ENCODE measurements around the gene ZRANB3.

The ZRANB3 gene

DNA sequence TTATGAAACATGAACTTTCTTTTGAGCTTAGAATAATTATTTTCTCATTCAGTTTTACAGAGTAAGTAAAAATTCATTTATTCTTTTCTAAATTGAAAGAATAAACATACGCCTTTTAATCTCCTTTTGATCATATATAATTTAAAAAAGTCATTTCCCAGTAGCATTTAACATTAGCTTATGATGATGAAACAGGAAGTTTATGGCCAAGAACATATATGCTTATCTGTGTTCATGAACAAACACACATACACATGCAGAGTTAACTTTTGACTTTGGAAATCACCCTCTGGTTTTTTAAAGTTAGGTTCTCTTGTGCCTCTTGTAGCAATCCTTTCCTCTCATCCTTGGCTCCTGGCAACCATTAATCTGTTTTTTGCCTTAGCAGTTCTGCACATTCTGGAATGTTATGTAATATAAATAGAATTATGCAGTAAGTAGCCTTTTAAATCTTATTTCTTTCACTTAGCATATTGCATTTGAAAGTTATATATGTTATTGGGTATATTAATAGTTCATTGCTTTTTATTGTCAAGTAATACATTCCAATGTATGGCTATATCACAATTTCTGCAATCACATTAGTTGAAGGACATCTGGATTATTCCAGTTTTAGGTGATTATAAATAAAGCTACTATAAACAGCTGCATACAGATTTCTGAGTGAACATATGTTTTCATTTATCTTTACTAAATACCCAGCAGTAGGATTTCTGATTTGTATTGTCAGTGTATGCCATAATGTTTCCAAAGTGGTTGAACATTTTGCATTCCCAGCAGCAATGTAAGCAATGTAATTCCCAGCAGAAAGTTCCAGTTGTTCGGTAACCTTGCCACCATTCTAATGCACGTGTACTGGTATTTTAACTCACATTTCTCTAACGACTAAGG, 210.3 kb downstream of the ZRANB3 start:
- Histone ChIP-seq H3K4me3 (ENCODE audit: low read depth in 1 of 2, low read length in 1 of 2) (no peak overlapping the region), H3K27me3 (no peaks in the 10 kb centered on the region), H3K9me3 (no peaks in the 10 kb centered on the region), H3K36me3 (no peaks in the 10 kb centered on the region), H3K4me1 (ENCODE audit: control insufficient read depth in 1 of 2, insufficient read depth in 1 of 2, low read depth in 1 of 2, low read length in 1 of 2) (no peaks in the 10 kb centered on the region), H3K27ac (no peak overlapping the region)
- TF ChIP-seq, protein P1, sequence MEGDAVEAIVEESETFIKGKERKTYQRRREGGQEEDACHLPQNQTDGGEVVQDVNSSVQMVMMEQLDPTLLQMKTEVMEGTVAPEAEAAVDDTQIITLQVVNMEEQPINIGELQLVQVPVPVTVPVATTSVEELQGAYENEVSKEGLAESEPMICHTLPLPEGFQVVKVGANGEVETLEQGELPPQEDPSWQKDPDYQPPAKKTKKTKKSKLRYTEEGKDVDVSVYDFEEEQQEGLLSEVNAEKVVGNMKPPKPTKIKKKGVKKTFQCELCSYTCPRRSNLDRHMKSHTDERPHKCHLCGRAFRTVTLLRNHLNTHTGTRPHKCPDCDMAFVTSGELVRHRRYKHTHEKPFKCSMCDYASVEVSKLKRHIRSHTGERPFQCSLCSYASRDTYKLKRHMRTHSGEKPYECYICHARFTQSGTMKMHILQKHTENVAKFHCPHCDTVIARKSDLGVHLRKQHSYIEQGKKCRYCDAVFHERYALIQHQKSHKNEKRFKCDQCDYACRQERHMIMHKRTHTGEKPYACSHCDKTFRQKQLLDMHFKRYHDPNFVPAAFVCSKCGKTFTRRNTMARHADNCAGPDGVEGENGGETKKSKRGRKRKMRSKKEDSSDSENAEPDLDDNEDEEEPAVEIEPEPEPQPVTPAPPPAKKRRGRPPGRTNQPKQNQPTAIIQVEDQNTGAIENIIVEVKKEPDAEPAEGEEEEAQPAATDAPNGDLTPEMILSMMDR (IDR thresholded peaks at IDR 0.05), result no peak

DNA sequence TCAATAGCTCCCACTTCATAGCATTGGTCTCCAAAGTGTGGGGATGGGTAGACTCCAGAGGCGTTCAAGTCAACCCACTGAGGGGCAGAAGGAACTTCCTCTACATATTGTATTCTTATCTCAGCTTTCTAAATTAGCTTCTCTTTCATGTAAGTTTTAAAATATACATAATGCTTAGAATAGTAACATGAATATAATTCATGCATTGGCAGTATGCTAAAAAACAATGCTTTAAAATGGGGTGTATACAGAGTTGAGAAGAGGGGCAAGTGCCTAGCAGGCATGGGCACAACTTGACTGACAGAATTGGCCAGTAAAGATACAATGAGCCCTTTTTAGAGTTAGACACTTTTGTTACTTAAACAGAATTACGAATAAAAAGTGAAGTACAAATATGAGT, 212.2 kb downstream of the ZRANB3 start:
- TF ChIP-seq, protein P1 (IDR thresholded peaks at IDR 0.05), result no peak
- Histone ChIP-seq H3K9me3 (no peaks in the 10 kb centered on the region), H3K27ac (no peak overlapping the region), H3K36me3 (no peaks in the 10 kb centered on the region), H3K4me1 (ENCODE audit: control insufficient read depth in 1 of 2, insufficient read depth in 1 of 2, low read depth in 1 of 2, low read length in 1 of 2) (no peaks in the 10 kb centered on the region), H3K27me3 (no peaks in the 10 kb centered on the region), H3K4me3 (ENCODE audit: low read depth in 1 of 2, low read length in 1 of 2) (no peak overlapping the region)

DNA sequence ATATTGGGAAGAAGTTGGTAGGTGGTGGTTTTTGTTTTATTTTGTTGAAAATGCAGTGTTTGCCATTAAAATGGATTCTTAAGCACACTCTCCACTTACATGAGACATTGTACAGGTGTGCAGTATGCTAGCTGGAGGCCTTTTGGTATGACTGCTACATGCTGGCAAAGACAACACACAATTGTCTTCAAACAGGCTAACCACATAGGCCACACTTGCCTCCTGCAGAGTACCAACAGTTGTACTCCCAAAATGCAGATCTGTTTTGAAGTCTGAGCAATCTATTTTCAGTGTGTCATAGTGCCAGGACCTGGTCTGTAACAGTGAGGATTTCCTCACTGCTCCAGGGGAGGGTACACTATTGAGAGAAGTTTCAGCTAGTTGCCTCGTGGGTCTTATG, 213.6 kb downstream of the ZRANB3 start:
- no peak overlapping the region for H3K27ac ChIP-seq

DNA sequence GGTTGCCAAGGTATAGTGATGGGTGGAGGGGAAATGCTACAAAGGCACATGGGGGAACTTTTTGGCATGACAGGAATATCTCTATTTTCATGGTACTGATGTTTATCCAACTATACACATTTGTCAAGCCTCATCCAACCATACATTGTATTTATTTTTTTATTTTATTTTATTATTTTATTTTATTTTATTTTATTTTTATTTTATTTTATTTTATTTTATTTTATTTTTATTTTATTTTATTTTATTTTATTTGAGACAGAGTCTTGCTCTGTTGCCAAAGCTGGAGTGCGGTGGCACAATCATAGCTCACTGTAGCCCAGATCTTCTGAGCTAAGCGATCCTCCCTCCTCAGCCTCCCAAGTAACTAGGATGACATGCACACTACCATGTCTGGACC, 219.1 kb downstream of the ZRANB3 start:
- H3K9me3 ChIP-seq, result peaks cover 6% of the 10 kb centered on the region
- TF ChIP-seq, protein P1 (IDR thresholded peaks at IDR 0.05), result no peak
- no peak overlapping the region for H3K4me3 ChIP-seq (ENCODE audit: low read depth in 1 of 2, low read length in 1 of 2)
- H3K27ac ChIP-seq, result no peak overlapping the region
- no peaks in the 10 kb centered on the region for H3K36me3 ChIP-seq
- no peaks in the 10 kb centered on the region for H3K27me3 ChIP-seq
- H3K4me1 ChIP-seq (ENCODE audit: control insufficient read depth in 1 of 2, insufficient read depth in 1 of 2, low read depth in 1 of 2, low read length in 1 of 2), result no peaks in the 10 kb centered on the region

More for the DNA sequence above, 213.6 kb downstream of the ZRANB3 start:
- Histone ChIP-seq H3K36me3 (no peaks in the 10 kb centered on the region), H3K4me1 (ENCODE audit: control insufficient read depth in 1 of 2, insufficient read depth in 1 of 2, low read depth in 1 of 2, low read length in 1 of 2) (no peaks in the 10 kb centered on the region), H3K9me3 (no peaks in the 10 kb centered on the region), H3K27me3 (no peaks in the 10 kb centered on the region), H3K4me3 (ENCODE audit: low read depth in 1 of 2, low read length in 1 of 2) (no peak overlapping the region)
- TF ChIP-seq, protein P1 (IDR thresholded peaks at IDR 0.05), result no peak

DNA sequence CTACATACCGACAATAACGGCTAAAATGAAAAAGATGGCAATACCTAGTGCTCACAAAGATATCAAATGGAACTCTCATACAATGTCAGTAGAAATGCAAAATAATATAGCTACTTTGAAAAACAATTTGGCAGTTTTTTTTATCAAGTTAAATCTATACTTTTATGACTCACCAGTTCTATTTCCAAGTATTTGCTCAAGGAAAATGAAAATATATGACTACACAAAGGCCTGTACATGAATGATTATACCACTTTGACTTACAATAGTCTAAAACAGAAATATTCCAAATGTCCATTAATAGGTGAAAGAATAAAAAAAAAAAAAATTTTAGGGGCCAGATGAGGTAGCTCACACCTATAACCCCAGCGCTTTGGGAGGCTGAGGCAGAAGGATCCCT, 219.8 kb downstream of the ZRANB3 start:
- TF ChIP-seq, protein P1 (IDR thresholded peaks at IDR 0.05), result no peak
- Histone ChIP-seq H3K9me3 (peaks cover 9% of the 10 kb centered on the region), H3K4me3 (ENCODE audit: low read depth in 1 of 2, low read length in 1 of 2) (no peak overlapping the region), H3K4me1 (ENCODE audit: control insufficient read depth in 1 of 2, insufficient read depth in 1 of 2, low read depth in 1 of 2, low read length in 1 of 2) (no peaks in the 10 kb centered on the region), H3K27me3 (no peaks in the 10 kb centered on the region), H3K27ac (no peak overlapping the region), H3K36me3 (no peaks in the 10 kb centered on the region)
